ENCODE results near the gene SLC25A12. TPM values are rescaled to one million over a fixed set of nuclear protein-coding genes. Genes with fewer than 3 reads are reported as not detected.
"Not testable (repeated sequence)": the region's sequence is repeated elsewhere in the genome, so short reads cannot be mapped to it uniquely, and the experiment has no call there.

The SLC25A12 gene, protein sequence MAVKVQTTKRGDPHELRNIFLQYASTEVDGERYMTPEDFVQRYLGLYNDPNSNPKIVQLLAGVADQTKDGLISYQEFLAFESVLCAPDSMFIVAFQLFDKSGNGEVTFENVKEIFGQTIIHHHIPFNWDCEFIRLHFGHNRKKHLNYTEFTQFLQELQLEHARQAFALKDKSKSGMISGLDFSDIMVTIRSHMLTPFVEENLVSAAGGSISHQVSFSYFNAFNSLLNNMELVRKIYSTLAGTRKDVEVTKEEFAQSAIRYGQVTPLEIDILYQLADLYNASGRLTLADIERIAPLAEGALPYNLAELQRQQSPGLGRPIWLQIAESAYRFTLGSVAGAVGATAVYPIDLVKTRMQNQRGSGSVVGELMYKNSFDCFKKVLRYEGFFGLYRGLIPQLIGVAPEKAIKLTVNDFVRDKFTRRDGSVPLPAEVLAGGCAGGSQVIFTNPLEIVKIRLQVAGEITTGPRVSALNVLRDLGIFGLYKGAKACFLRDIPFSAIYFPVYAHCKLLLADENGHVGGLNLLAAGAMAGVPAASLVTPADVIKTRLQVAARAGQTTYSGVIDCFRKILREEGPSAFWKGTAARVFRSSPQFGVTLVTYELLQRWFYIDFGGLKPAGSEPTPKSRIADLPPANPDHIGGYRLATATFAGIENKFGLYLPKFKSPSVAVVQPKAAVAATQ
- polyA plus RNA-seq: 10 to 100 TPM in 2 of 3 donors, 1 to 10 TPM in 1; 3.9 to 16.0 (median 12.0) TPM

DNA sequence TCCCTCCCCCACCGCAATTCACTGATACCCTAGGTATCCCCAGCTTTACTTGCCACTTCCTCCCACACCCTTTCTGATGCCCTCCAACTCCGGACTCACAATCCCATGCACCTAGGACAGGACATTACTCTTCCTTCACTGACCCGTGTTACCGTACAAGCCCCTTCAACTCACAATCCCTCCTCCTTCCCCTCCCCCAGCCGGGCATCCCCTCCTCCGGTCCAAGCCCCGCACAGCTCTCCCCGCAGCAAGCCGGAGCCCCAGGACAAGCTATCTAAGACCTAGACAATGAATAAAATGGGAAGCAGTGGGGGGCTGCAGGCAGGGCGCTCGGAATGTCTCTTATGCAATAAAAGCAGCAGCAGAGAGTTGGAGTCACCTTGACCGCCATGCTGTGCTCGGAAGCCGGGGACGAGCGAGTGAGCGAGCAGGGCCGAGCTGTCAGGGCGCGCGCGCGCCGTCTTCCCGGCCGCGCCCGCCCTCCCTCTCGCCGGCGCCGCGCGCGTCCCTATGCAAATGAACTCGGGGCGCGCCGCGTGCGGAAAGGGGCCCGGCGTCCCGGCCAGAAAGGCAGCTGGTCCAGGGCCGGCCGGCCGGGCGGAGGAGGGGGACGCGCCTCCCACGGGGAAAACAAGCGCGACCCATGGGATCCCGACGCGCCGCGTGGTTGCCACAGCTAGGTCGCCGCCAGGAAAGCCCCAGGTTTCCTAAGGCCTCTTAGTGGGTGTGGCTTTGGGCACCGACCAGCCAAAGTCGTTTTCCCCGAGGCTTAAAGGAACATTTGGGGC, at the start of gene SLC25A12:
SLC25A12 (minus strand) TSS at position 421 of the 788 bp plus-strand sequence; CDS start at position 391, 30 bp downstream.
- 0% methylated on average over 52 to 63 of the region's 63 CpGs for WGBS, 3 donors
- H3K27ac ChIP-seq (ENCODE audit: low read depth, low read length): no peak within 1 kb of the TSS

DNA sequence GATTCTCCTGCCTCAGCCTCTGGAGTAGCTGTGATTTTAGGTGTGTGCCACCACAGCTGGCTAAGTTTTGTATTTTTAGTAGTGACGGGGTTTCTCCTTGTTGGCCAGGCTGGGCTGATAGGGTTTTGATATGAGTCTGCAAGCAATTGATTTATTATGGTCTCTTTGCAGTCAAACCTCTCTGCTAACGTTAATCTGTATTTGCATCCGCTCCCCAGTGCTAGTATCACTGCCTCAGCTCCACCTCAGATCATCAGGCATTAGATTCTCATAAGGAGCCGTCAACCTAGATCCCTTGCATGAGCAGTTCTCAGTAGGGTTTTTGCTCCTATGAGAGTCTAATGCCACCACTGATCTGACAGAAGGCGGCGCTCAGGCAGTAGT, 47.3 kb upstream of the SLC25A12 start:
- WGBS, 3 donors: 96 to 98% (median 97%) methylated on average over 6 of the region's 6 CpGs
- H3K27ac ChIP-seq (ENCODE audit: low read depth, low read length): no peak overlapping the region

DNA sequence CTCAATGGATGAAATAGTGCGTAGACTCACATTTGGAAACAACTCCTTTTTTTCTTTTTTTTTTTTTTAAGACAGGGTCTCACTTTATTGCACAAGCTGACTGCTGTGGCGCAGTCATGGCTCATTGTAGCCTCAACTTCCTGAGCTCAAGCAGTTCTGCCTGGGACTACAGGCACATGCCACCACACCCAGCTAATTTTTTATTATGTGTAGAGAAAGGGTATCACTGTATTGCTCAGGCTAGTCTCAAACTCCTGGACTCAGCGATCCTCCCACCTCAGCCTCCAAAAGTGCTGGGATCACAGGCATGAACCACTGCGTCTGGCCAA, 45.7 kb upstream of the SLC25A12 start:
- 78 to 85% (median 82%) methylated on average over 4 of the region's 4 CpGs for WGBS, 3 donors
- no peak overlapping the region for H3K27ac ChIP-seq (ENCODE audit: low read depth, low read length)

DNA sequence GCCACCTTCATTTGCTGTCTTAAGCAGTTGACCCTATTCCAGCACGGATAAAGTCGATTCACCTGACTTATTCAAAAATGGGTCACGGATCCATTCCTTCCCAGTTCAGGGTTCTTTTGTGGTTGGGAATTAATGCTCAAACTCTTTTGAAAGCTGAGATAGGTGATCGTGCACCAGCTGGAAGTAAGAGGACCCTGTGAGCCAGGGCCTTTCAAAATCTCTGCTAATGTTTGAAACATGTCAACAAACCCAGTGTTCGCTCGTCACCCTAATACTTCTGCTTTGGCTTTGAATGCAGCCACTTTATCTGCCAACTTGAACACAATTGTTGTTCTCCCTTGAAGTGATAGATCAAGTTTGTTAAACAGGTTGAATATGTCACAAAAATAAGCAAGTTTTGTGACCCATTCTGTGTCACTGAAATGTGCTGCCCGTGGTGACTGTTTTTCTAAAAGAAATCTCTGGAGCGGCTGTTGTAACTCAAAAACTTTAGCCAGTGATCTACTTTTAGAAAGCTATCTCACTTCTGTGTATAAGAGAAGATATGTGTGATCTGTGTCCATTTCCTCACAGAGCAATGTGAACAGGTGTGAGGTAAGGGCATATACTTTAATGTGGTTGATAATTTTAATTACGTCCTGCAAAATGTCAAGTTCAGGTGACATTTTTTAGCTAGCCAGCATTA, 45.2 kb upstream of the SLC25A12 start:
- WGBS, 3 donors: 76 to 86% (median 82%) methylated on average over 9 of the region's 9 CpGs
- H3K27ac ChIP-seq (ENCODE audit: low read depth, low read length): no peak overlapping the region

DNA sequence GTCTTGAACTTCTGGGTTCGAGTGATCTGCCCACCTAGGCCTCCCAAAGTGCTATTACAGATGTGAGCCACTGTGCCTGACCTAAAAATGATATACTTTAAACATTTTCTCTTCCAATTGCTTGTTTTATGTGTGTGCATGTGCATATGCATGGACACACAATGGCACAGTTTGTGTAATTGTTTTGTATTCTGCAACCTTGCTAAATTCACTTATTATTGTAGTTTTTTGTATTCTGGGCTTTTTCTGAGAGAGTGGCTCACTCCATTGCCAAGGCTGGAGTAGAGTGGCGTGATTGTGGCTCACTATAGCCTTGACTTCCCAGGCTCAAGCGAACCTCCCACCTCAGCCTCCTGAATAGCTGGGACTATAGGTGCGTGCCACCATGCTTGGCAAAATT, 36.3 kb upstream of the SLC25A12 start:
- H3K27ac ChIP-seq (ENCODE audit: low read depth, low read length): no peak overlapping the region
- WGBS, 3 donors: 99 to 100% (median 99%) methylated on average over 4 of the region's 4 CpGs

DNA sequence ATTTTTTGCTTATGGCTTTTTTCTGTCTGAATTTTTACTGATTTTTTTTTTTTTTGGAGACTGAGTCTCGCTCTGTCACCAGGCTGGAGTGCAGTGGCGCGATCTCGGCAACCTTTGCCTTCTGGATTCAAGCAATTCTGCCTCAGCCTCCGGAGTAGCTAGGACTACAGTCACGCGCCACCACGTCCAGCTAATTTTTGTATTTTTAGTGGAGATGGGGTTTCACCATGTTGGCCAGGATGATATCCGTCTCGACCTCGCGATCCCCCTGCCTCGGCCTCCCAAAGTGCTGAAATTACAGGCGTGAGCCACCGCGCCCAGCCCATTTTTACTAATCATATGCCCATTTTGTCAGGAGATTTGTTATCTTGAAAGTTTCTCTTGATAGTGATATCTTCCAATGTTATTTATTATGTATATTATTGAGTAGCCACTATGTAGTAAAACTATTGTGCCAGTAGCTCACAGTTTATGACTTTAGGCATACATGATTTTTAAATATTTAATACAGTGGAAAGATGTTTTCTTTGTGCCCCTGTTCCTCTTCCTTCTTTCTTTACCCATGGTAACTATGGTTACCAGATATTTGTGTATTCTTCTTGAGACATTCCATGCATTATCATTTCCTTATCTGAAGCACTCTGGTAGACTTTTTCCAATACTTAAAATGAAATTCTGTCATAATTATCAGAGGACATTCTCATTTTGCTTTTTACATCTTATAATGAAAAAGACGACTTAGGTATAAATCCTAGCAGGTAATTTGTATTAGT, 30.3 kb upstream of the SLC25A12 start:
- WGBS, 3 donors: 94% methylated on average over 17 of the region's 17 CpGs
- no peak overlapping the region for H3K27ac ChIP-seq (ENCODE audit: low read depth, low read length)

DNA sequence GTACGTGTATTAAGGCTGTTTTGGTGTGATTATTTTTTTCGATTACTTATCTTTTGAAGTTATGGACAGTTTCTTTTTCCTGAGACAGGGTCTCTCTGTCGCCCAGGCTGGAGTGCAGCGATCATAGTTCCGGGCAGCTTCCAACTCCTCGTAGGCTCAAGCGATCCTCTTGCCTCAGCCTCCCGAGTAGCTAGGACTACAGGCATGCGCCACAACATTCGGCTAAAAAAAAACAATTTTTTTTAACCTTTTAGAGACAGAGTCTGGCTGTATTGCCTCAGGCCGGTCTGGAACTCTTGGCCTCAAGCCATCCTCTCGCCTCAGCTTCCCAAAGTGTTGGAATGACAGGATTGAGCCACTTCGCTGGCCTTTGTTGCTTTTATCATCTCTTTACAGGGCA, 29.2 kb upstream of the SLC25A12 start:
- H3K27ac ChIP-seq (ENCODE audit: low read depth, low read length): no peak overlapping the region
- WGBS, 3 donors: 22 to 34% (median 22%) methylated on average over 13 of the region's 13 CpGs

DNA sequence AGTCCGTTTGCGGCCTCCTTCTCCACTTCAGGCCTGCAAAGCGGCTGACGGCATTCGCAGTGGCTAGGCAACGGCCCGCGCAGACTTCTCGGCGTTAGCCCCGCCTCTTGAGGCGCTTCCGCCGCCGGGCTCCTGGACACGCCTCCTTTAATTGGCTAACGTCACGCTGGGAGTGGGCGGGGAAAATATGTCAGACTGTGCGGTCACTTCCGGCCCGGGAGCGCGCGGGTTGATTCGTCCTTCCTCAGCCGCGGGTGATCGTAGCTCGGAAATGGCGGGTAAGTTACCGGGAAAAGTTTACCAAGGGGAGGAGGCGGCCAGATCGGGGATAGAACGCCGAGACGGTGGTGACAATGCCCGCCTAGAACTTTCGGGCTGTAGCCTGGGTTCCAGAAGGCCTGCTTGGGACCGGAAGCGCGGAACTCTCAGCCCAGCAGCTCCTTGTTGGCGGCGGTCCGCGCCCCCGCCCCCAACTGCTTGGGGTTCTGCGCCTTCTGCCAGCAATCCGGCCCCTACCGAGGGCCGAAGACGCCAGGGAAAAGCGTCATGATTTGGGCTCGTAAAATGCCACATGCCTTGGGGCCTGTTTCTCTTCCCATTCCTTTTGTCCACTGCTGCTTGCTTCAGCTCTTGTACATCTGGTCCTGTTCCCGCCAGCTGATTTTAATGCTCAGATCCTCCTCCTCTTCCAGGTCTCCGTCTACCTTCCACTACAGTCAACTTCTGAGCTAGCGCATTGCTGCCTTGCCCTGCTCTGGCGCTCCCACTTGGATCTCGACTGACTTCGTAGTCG, 28.4 kb upstream of the SLC25A12 start, which contains the start of gene HAT1:
HAT1 (plus strand) TSS at position 232 of the 793 bp plus-strand sequence; CDS start at position 272, 40 bp downstream.
- peak within 1 kb of the TSS; percentile 99 for H3K27ac ChIP-seq (ENCODE audit: low read depth, low read length)
- WGBS, 3 donors: 0% methylated on average over 59 to 61 of the region's 61 CpGs

DNA sequence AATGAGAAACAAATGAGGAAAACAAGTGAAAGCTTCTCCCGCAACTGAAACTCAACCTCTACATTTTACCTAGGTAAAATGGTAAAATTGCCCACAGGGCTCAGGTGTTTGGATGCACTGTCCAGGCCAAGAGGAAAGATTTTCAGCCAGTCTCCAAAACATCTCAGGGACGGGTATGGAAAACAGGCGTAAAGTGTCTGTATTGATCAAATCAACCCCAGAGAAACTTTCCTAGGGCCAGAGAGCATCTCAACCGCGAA, 27.9 kb upstream of the SLC25A12 start:
- WGBS, 3 donors: 12 to 15% (median 14%) methylated on average over 5 of the region's 5 CpGs
- no peak overlapping the region for H3K27ac ChIP-seq (ENCODE audit: low read depth, low read length)

DNA sequence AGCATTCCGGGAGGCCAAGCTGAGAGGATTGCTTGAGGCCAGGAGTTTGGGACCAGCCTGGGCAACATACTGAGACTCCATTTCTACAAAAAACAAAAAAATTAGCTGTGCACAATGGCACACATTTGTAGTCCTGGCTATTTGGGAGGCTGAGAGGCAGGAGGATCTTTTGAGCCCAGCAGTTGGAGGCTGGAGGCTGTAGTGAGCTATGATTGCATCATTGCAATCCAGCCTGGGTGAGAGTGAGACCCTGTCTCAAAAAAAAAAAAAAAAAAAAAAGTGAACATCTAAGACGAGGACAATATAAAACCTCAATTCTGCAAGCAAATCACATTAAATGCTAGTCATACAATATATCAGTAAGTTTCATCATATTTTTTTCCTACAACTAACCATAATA, 25.4 kb upstream of the SLC25A12 start:
- WGBS, 3 donors: 86 to 94% (median 89%) methylated on average over 2 of the region's 2 CpGs
- no peak overlapping the region for H3K27ac ChIP-seq (ENCODE audit: low read depth, low read length)

DNA sequence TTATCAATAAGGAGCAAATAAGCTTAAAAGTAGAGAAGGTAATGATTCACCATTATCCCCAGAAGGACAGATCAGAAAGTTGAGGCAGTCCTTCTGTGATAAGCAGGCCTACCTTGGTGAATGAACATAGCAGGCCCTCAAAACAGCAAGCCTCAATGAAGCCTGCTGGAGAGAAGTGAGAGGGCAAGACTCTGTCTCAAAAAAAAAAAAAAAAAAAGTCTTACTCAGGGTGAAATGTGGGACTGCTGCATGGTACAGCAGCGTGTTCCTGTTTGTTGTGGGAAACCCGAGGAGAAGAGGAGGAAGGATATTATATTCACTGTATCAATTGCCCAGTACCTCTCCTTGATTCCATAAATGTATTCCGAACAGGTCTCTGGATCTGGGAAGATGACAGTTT, 19.5 kb upstream of the SLC25A12 start:
- 72 to 87% (median 76%) methylated on average over 3 of the region's 3 CpGs for WGBS, 3 donors

DNA sequence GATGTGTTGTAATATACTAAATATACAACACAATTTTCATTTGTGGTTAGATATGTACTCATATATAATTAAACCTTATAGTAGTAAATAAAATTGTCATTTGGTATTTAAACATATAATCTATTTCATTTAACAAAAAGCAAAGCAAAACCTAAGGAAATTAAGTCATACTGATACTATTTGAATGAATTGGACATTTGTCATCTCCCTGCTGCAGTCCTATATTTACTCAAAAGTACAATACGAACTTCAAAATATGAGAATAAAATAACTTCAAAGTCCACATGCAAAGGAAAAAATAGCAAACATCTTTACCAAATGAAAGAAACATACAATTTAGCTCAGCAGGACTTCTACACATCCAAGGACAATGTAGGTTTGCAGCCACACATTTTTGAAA, 16.4 kb upstream of the SLC25A12 start:
- WGBS, 3 donors: 34 to 73% (median 71%) methylated on average over 1 of the region's 1 CpG
- no peak overlapping the region for H3K27ac ChIP-seq (ENCODE audit: low read depth, low read length)

More for the DNA sequence above, 19.5 kb upstream of the SLC25A12 start:
- H3K27ac ChIP-seq (ENCODE audit: low read depth, low read length): no peak overlapping the region

DNA sequence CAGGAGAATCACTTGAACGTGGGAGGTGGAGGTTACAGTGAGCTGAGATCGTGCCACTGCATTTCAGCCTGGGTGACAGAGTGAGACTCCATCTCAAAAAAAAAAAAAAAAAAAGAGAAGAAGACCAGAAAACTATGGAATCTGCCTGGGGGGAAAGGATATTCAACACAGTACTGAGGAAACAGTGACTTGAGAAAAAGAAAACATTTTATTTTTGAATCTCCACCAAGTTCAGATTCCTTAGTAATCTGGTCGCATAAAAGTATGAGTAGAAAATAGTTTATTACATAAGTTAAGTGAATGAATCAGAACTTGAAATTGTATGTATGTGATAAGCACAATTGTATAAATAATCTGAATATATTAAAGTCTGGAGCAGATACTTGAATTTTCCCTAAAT, 15.2 kb upstream of the SLC25A12 start:
- H3K27ac ChIP-seq (ENCODE audit: low read depth, low read length): no peak overlapping the region
- 85 to 89% (median 88%) methylated on average over 3 of the region's 3 CpGs for WGBS, 3 donors

DNA sequence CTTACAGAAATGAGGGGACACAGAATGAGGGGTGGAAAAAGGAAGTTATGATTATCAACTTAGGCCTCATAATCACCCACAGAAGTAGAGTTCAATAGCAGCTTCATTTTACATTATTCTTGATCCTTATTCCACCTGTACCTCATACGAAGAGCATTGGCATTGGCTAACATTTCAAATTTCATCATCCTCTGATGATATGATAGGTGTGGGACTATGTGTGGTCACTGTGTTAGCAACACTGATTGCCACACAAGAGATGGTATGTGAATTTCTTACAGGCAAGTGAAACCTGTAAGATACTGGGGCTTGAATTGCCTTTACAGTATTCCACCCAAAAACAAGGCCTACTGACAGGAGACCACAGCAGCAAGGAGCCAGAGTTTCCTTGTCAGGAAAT, 14.2 kb upstream of the SLC25A12 start:
- no peak overlapping the region for H3K27ac ChIP-seq (ENCODE audit: low read depth, low read length)
- WGBS, 3 donors: 63 to 92% (median 73%) methylated on average over 1 of the region's 1 CpG

DNA sequence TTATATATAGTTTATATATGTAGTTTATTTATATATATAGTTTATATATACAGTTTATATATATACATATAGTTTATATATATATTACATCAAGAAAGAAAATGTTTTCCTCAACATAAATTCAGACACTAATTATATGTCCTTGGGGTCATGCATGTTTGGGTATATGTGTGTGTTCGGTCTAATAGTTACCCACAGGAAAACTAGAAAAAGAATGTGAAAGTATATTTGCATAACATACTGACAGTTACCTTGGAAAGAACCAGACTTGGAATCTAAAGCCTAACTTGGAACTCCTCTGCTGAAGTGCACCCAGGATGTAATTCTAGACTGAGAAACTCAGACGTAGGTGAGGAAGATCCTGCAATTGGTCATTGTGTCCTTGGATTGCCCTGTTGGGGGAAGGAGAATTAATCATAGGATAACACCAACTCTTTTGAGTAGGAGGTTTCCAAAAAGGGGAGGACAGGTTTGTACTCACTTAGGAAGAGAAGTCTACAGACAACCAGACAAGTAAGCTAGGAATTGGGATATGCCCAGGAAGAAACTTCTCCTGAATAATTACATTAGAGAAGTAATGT, 8.9 kb upstream of the SLC25A12 start:
- H3K27ac ChIP-seq (ENCODE audit: low read depth, low read length): no peak overlapping the region
- 46 to 63% (median 63%) methylated on average over 2 of the region's 2 CpGs for WGBS, 3 donors

DNA sequence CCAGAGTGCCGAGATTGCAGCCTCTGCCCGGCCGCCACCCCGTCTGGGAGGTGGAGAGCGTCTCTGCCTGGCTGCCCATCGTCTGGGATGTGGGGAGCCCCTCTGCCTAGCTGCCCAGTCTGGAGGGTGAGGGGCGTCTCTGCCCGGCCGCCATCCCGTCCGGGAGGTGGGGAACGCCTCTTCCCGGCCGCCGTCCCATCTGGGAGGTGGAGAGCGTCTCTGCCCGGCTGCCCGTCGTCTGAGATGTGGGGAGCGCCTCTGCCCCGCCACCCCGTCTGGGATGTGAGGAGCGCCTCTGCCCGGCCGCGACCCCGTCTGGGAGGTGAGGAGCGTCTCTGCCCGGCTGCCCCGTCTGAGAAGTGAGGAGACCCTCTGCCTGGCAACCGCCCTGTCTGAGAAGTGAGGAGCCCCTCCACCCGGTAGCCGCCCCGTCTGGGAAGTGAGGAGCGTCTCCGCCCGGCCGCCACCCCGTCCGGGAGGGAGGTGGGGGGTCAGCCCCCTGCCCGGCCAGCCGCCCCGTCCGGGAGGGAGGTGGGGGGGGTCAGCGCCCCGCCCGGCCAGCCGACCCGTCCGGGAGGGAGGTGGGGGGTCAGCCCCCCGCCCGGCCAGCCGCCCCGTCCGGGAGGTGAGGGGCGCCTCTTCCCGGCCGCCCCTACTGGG, 5.7 kb upstream of the SLC25A12 start:
- 95 to 99% (median 97%) methylated on average over 26 to 58 of the region's 58 CpGs for WGBS, 3 donors
- H3K27ac ChIP-seq (ENCODE audit: low read depth, low read length): not testable (repeated sequence)

DNA sequence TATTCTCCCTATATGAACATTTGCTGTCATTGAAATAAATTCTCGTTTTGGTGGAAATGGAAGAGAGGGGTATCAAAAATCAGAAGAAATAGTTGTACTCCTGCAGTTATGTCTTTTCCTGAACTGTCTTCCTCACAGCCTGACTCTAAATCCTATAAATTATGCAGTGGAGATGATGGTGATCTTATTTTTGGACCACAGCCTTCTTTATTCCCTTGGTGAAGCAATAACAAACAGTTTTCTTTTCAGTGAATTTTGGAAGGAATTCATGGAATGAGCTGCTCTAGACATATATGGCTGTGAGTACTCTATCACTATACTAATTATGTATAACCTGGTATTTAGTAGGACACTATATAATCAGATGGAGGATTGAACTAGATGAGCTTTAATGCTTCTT, 1.7 kb upstream of the SLC25A12 start:
- no peak overlapping the region for H3K27ac ChIP-seq (ENCODE audit: low read depth, low read length)
- WGBS, 3 donors: 64 to 88% (median 78%) methylated on average over 1 of the region's 1 CpG

Measured in adipose tissue (tissue), 3 donors.